HG03159 (cell line): ENCODE measurements around the gene CFAP43.
"Not testable (repeated sequence)": the region's sequence is repeated elsewhere in the genome, so short reads cannot be mapped to it uniquely, and the experiment has no call there.

Experiments
- ATAC-seq: cut with Tn5 transposase; IDR thresholded peaks from one replicate; pipeline ENCODE4 v1.9.1; 2021; ENCODE audit warnings: mild to moderate bottlenecking, moderate library complexity; ENCODE audit not compliant: unreplicated experiment

The CFAP43 gene

GRCh38 chr10:104230490-104230889 is 1.7 kb downstream of the CFAP43 start:
- no peak for ATAC-seq

- no peak for ATAC-seq
Observed at GRCh38 chr10:104223304-104223703, 8.9 kb downstream of the CFAP43 start.

GRCh38 chr10:104220522-104220921 is 11.6 kb downstream of the CFAP43 start:
- ATAC-seq: no peak

- no peak for ATAC-seq
Observed at GRCh38 chr10:104218751-104219150, 13.4 kb downstream of the CFAP43 start.

- ATAC-seq: no peak
Observed at GRCh38 chr10:104216631-104217030, 15.5 kb downstream of the CFAP43 start.

- no peak for ATAC-seq
Observed at GRCh38 chr10:104209575-104210198, 22.5 kb downstream of the CFAP43 start.

GRCh38 chr10:104208730-104209129 is 23.4 kb downstream of the CFAP43 start:
- ATAC-seq: no peak

- ATAC-seq: no peak
Observed at GRCh38 chr10:104202231-104202630, 29.9 kb downstream of the CFAP43 start.

GRCh38 chr10:104201636-104202035 is 30.5 kb downstream of the CFAP43 start:
- ATAC-seq: no peak

GRCh38 chr10:104199567-104199966 is 32.6 kb downstream of the CFAP43 start:
- ATAC-seq: no peak

- ATAC-seq: no peak
Observed at GRCh38 chr10:104197364-104197763, 34.8 kb downstream of the CFAP43 start.

GRCh38 chr10:104195706-104196105 is 36.5 kb downstream of the CFAP43 start:
- no peak for ATAC-seq

GRCh38 chr10:104193787-104194186 is 38.4 kb downstream of the CFAP43 start:
- no peak for ATAC-seq

GRCh38 chr10:104190695-104191094 is 41.5 kb downstream of the CFAP43 start:
- ATAC-seq: no peak

GRCh38 chr10:104183682-104184081 is 48.5 kb downstream of the CFAP43 start:
- ATAC-seq: no peak

- ATAC-seq: not testable (repeated sequence)
Observed at GRCh38 chr10:104174136-104174535, 58.0 kb downstream of the CFAP43 start.

GRCh38 chr10:104170610-104171254 is 61.4 kb downstream of the CFAP43 start:
- ATAC-seq: no peak

- ATAC-seq: no peak
Observed at GRCh38 chr10:104155591-104155990, 76.6 kb downstream of the CFAP43 start.

GRCh38 chr10:104151737-104152136 is 80.4 kb downstream of the CFAP43 start:
- no peak for ATAC-seq

GRCh38 chr10:104150139-104150538 is 82.0 kb downstream of the CFAP43 start:
- no peak for ATAC-seq

- ATAC-seq: no peak
Observed at GRCh38 chr10:104146882-104147281, 85.3 kb downstream of the CFAP43 start.

GRCh38 chr10:104144931-104145330 is 87.2 kb downstream of the CFAP43 start:
- no peak for ATAC-seq

GRCh38 chr10:104143829-104144228 is 88.3 kb downstream of the CFAP43 start:
- ATAC-seq: no peak
